Activated CD8-positive, alpha-beta T cell treated with anti-CD3 and anti-CD28 coated beads, Interleukin-2, amount 10 ng/mL, durations not matched to agents 7 days and 5 days (primary cell): Measurements from ENCODE around the gene CD34. TPM values are rescaled to one million over a fixed set of nuclear protein-coding genes. Genes with fewer than 3 reads are reported as not detected.
A peak's percentile ranks its signal among the peaks of the same experiment; 100 is the strongest.

ENCODE experiments used
- ATAC-seq: fragments of 150-1000 bp; cut with Tn5 transposase; one replicate; pipeline ENCODE4 v1.10.0; 2021; ENCODE audit warnings: moderate library complexity
- CTCF ChIA-PET: fragments of 350-600 bp; sonication (Branson Sonifier 250); formaldehyde crosslinking; loops from one replicate; lab custom pipeline; 2021; ENCODE audit warnings: antibody characterized with exemption; lab: Charles Lee
- POLR2A ChIA-PET: fragments of 350-600 bp; sonication (Branson Sonifier 250); formaldehyde crosslinking; loops from one replicate; lab custom pipeline; 2021; ENCODE audit warnings: antibody characterized with exemption; lab: Charles Lee
- DNase-seq: peaks from one replicate; pipeline ENCODE4 v3.0.0-alpha.2; 2020
- H3K27ac Mint-ChIP-seq: one replicate; pipeline ENCODE4 v1.8.0; 2021; ENCODE audit warnings: mild to moderate bottlenecking, mixed read lengths
- H3K27me3 Mint-ChIP-seq: one replicate; pipeline ENCODE4 v1.8.0; 2021; ENCODE audit warnings: low read depth, mixed read lengths
- H3K36me3 Mint-ChIP-seq: one replicate; pipeline ENCODE4 v1.8.0; 2021; ENCODE audit warnings: low read depth, mixed read lengths
- H3K4me1 Mint-ChIP-seq: one replicate; pipeline ENCODE4 v1.8.0; 2021; ENCODE audit warnings: low read depth, mixed read lengths
- H3K4me3 Mint-ChIP-seq: one replicate; pipeline ENCODE4 v1.8.0; 2021; ENCODE audit warnings: mild to moderate bottlenecking, mixed read lengths
- H3K9me3 Mint-ChIP-seq: one replicate; pipeline ENCODE4 v1.8.0; 2022; ENCODE audit warnings: mixed read lengths; ENCODE audit not compliant: insufficient read depth
- total RNA-seq, 2 experiments: library from RNA; stranded (reverse); gene quantifications; one replicate each; pipeline ENCODE4 v1.2.3, GENCODE V29; 2021

Gene CD34
- total RNA-seq, 2 experiments from 2014 or later: not detected

DNA sequence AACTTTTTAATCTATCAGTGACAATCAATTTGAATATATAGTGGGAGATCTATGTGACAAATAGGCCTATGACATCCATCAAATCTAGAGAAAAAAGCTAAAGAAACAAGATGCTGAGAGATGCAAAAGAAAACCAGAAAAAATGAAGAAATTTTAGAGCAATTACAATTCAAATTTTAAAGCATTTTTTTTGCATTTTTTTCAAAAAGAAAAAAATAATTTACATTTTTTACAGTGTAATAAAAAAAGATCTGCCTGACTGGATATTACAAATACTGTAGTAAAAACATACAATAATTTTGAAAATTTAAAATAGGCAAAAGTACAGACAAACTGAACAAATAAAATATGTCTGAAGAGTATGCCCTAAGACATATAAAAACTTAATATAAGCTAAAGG, 14.4 kb downstream of the CD34 start:
- Mint-ChIP-seq H3K9me3 (no peaks in the 10 kb centered on the region), H3K27ac (no peak overlapping the region), H3K36me3 (no peaks in the 10 kb centered on the region), H3K4me3 (no peak overlapping the region), H3K4me1 (peaks cover 8% of the 10 kb centered on the region), H3K27me3 (peaks cover 15% of the 10 kb centered on the region)
- ChIA-PET POLR2A (no interaction called here), CTCF (interaction anchor here (1.0 to 7.9 kb wide), 6 partner anchors 11 to 100 kb away, joined by 3 to 90 read pairs (median 6); no protein-coding TSS in a partner anchor)
- DNase-seq (no peak), ATAC-seq (no peak)

DNA sequence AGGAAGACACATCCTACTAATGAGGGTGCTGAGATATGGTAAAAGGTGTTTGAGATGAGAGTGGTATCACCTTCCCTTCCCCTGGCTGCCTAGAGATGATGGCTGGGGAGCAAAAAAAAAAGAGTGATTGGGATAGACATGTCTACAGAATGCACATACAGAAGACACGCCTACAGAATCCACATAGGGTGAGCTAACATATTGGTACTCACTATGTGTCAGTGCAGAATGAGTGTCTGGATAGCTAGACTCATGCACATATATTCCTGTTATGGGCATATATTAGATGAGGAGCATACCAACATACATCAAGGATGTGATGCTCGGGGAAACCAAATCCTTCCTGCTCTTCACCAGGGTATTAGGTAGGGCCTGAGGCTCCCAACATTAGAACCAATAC, 16.2 kb downstream of the CD34 start:
- DNase-seq (no peak), ATAC-seq (no peak)
- Mint-ChIP-seq H3K4me3 (no peak overlapping the region), H3K4me1 (no peaks in the 10 kb centered on the region), H3K9me3 (no peaks in the 10 kb centered on the region), H3K36me3 (no peaks in the 10 kb centered on the region), H3K27ac (no peak overlapping the region), H3K27me3 (peaks cover 15% of the 10 kb centered on the region)
- CTCF ChIA-PET: interaction anchor here (1.1 to 7.9 kb wide), 4 partner anchors 9 to 1459 kb away, joined by 3 to 90 read pairs (median 20); no protein-coding TSS in a partner anchor
- POLR2A ChIA-PET: no interaction called here

DNA sequence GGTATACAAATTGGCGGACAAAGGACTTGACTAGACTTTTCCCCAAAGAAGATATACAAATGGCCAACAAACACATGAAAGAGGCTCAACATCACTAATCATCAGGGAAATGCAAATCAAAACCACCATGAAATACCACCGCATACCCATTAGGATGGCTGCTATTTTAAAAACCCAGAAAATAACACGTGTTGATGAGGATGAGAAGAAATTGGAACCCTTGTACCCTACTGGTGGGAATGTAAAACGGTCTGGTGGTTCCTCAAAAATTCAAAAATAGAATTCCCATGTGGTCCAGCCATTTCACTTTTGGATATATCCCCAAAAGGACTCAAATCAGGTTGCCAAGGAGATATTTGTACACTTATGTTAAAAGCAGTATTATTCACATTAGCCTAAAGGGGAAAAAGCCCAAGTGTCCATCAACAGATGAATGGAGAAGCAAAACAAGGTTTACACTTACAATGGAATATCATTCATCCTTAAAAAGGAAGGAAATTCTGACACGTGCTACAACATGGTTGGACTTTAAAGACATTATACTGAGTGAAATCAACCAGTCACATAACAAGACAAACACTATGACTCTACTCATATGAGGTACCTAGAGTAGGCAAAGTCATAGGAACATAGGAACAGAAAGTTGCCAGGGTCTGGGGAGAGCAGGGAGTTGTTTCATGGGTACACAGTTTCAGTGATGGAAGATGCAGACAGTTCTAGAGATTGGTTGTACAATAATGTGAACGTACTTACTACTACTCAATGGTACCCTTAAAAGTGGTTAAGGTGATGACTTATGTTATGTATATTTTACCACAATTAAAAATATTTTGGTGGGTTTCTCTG, 17.0 kb downstream of the CD34 start:
- Mint-ChIP-seq H3K9me3 (no peaks in the 10 kb centered on the region), H3K4me3 (no peak overlapping the region), H3K27me3 (peaks cover 17% of the 10 kb centered on the region), H3K36me3 (no peaks in the 10 kb centered on the region), H3K4me1 (no peaks in the 10 kb centered on the region), H3K27ac (no peak overlapping the region)
- ChIA-PET CTCF (interaction anchor here (1.2 to 7.9 kb wide), 4 partner anchors 8 to 70 kb away, joined by 3 to 90 read pairs (median 22); no protein-coding TSS in a partner anchor), POLR2A (no interaction called here)
- ATAC-seq (no peak), DNase-seq (no peak)

DNA sequence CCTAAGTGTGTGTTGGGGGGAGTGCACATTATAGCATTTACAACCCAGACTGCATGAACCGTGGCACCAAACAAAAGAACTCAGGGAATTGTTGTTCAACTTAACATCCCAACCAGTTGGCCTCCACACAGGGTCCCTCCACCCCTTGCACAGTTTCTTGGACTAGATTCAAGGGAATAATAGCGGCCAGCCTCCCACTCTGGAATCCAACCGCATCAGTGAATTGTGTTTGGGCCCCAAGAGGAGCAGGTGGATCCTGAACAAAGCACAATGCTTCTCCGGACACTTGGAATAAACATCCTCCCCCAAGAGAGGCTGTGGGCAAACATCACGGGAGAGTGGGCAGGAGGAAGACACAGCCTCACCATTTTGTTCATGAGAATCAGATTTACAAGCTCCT, 18.2 kb downstream of the CD34 start:
- POLR2A ChIA-PET: no interaction called here
- CTCF ChIA-PET: interaction anchor here (1.2 kb wide), 1 partner anchor 8 kb away, joined by 9 read pairs; no protein-coding TSS in a partner anchor
- H3K27me3 Mint-ChIP-seq: peaks cover 17% of the 10 kb centered on the region
- no peaks in the 10 kb centered on the region for H3K36me3 Mint-ChIP-seq
- no peaks in the 10 kb centered on the region for H3K9me3 Mint-ChIP-seq
- no peak for ATAC-seq
- no peak for DNase-seq
- no peak overlapping the region for H3K4me3 Mint-ChIP-seq
- no peaks in the 10 kb centered on the region for H3K4me1 Mint-ChIP-seq
- no peak overlapping the region for H3K27ac Mint-ChIP-seq

DNA sequence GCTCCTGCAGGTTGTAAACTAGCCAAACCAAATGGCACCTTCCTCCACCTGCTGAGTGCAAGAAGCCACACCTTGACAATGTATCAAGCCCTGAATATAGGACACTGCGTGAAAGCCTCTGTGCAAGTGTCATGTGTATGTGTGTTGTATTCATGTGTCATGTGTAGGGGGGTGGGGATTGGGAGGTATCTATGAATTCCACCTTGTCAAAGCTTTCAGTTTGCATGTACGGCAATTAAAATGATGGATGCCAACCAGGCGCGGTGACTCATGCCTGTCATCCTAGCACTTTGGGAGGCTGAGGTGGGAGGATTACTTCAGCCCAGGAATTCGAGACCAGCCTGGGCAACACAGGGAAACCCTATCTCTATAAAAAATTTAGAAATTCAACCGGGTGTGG, 19.8 kb downstream of the CD34 start:
- ChIA-PET POLR2A (interaction anchor here (0.7 kb wide), 1 partner anchor 220 kb away, joined by 4 read pairs; no protein-coding TSS in a partner anchor), CTCF (interaction anchor here (1.0 kb wide), 1 partner anchor 16 kb away, joined by 3 read pairs; no protein-coding TSS in a partner anchor)
- H3K4me3 Mint-ChIP-seq: no peak overlapping the region
- H3K9me3 Mint-ChIP-seq: no peaks in the 10 kb centered on the region
- H3K4me1 Mint-ChIP-seq: no peaks in the 10 kb centered on the region
- no peak for ATAC-seq
- H3K27me3 Mint-ChIP-seq: peaks cover 17% of the 10 kb centered on the region
- no peak for DNase-seq
- H3K36me3 Mint-ChIP-seq: no peaks in the 10 kb centered on the region
- H3K27ac Mint-ChIP-seq: no peak overlapping the region

DNA sequence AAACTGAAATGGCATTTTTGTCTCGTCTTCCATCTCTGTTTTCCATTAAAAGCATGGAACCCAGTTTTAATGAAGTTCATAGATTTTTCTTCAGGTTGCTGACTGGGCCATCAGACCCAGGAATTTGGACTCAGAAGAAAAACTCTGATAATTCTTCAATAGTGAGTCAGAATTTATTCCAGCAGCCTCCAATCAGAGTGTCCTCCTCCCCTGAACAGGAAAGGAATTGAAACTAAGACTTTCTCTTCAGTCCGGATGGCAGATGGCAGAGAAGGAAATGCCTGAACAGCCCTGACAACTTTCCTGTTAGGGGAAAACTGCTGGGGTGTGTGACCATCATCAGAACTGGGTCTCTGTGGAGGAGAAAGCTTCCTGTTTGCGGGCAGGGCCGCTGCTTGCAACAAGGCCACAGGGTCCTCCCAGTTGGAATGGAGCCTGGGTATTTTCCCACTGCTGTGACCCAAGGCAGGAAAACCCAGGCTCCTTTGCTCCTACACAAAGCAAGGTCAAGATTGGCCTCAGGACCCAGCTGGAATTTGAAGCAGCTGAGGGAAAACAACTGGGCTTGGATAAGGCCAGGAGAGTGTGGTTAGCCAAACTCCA, 20.7 kb downstream of the CD34 start:
- no peaks in the 10 kb centered on the region for H3K36me3 Mint-ChIP-seq
- peaks cover 15% of the 10 kb centered on the region for H3K27me3 Mint-ChIP-seq
- POLR2A ChIA-PET: interaction anchor here (0.7 kb wide), 1 partner anchor 65 kb away, joined by 4 read pairs; no protein-coding TSS in a partner anchor
- no peak overlapping the region for H3K27ac Mint-ChIP-seq
- H3K9me3 Mint-ChIP-seq: no peaks in the 10 kb centered on the region
- ATAC-seq (no peak), DNase-seq (no peak)
- CTCF ChIA-PET: interaction anchor here (0.8 kb wide), 1 partner anchor 73 kb away, joined by 3 read pairs; no protein-coding TSS in a partner anchor
- peaks cover 3% of the 10 kb centered on the region for H3K4me1 Mint-ChIP-seq
- no peak overlapping the region for H3K4me3 Mint-ChIP-seq

DNA sequence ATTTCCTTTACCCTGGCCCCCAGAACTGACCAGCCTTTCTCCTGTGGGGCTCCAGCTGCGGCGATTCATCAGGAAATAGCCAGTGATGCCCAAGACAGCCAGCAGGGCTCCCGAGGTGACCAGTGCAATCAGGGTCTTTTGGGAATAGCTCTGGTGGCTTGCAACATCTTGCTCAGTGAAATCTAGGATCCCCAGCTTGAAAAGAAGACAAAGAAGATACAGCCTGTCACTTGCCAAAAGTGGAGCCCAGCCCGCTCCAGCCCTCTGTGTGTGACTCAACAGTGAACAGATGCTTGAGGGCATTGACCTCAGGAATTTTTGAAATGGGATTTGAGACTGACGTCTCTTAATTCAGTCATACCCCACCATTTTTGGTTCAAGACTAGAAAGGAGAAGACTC, 22.3 kb downstream of the CD34 start:
- DNase-seq (no peak), ATAC-seq (no peak)
- H3K36me3 Mint-ChIP-seq: no peaks in the 10 kb centered on the region
- CTCF ChIA-PET: interaction anchor here (1.0 to 10.0 kb wide), 5 partner anchors 20 to 109 kb away, joined by 3 to 386 read pairs (median 98); no protein-coding TSS in a partner anchor
- POLR2A ChIA-PET: no interaction called here
- peaks cover 5% of the 10 kb centered on the region for H3K27me3 Mint-ChIP-seq
- H3K9me3 Mint-ChIP-seq: no peaks in the 10 kb centered on the region
- H3K27ac Mint-ChIP-seq: no peak overlapping the region
- peaks cover 19% of the 10 kb centered on the region for H3K4me1 Mint-ChIP-seq
- no peak overlapping the region for H3K4me3 Mint-ChIP-seq

DNA sequence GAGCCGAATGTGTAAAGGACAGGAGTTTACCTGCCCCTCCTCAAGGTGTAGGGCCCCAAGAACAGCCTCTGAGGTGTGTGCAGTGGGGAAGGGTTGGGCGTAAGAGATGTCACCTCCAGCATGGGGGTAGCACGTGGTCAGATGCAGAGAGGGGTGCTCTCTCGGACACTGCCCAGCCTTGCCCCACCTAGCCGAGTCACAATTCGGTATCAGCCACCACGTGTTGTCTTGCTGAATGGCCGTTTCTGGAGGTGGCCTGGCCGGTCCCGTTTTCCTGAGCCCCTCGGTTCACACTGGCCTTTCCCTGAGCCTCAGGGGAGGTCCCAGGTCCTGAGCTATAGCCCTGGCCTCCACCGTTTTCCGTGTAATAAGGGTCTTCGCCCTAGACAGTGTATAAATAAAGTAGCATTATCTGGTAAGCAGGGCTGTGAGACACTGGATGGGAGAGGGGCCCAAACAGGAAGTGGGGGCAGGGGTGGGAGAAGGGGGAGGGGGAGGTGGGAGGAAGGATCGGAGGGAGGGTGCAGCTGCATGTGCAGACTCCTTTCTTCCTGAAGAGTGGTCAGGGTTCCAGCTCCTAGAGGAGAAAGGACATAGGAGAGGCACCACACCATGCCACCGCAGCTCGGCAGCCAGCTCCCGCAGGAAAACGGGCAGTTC, 23.3 kb downstream of the CD34 start:
- POLR2A ChIA-PET: interaction anchor here (1.1 kb wide), 1 partner anchor 19 kb away, joined by 3 read pairs; no protein-coding TSS in a partner anchor
- ATAC-seq: no peak
- Mint-ChIP-seq H3K27me3 (peaks cover 2% of the 10 kb centered on the region), H3K36me3 (no peaks in the 10 kb centered on the region), H3K9me3 (no peaks in the 10 kb centered on the region), H3K4me3 (no peak overlapping the region), H3K4me1 (peaks cover 25% of the 10 kb centered on the region), H3K27ac (no peak overlapping the region)
- CTCF ChIA-PET: interaction anchor here (1.0 to 10.0 kb wide), 9 partner anchors 10 to 110 kb away, joined by 3 to 386 read pairs (median 34); no protein-coding TSS in a partner anchor
- DNase-seq: no peak

DNA sequence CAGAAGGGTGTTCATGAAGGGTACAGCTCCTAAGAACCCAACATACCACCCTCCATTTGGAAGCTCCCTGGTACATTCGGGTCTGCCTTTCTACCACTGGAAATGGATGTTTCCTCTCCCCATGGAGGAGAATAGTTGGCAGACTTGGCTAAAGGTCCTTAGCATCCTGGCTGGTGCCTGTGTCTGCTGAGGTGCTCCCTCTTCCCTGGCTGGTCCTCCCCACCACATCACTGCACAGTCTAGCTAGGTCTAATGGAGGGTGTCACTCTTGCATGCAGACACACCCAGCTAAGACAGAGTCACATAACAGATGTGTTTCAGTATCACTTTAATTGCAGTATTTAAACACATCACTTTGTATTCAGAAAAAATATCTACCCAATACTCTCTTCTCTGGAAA, 24.7 kb downstream of the CD34 start:
- CTCF ChIA-PET: interaction anchor here (1.0 to 10.0 kb wide), 18 partner anchors 12 to 359 kb away, joined by 3 to 386 read pairs (median 14); no protein-coding TSS in a partner anchor
- POLR2A ChIA-PET: interaction anchor here (1.2 to 2.3 kb wide), 2 partner anchors 18 to 77 kb away, joined by 4 to 20 read pairs; no protein-coding TSS in a partner anchor
- H3K9me3 Mint-ChIP-seq: no peaks in the 10 kb centered on the region
- no peak overlapping the region for H3K27ac Mint-ChIP-seq
- no peak overlapping the region for H3K4me3 Mint-ChIP-seq
- DNase-seq: no peak
- ATAC-seq: no peak
- H3K36me3 Mint-ChIP-seq: no peaks in the 10 kb centered on the region
- H3K4me1 Mint-ChIP-seq: peaks cover 34% of the 10 kb centered on the region
- H3K27me3 Mint-ChIP-seq: peaks cover 2% of the 10 kb centered on the region

DNA sequence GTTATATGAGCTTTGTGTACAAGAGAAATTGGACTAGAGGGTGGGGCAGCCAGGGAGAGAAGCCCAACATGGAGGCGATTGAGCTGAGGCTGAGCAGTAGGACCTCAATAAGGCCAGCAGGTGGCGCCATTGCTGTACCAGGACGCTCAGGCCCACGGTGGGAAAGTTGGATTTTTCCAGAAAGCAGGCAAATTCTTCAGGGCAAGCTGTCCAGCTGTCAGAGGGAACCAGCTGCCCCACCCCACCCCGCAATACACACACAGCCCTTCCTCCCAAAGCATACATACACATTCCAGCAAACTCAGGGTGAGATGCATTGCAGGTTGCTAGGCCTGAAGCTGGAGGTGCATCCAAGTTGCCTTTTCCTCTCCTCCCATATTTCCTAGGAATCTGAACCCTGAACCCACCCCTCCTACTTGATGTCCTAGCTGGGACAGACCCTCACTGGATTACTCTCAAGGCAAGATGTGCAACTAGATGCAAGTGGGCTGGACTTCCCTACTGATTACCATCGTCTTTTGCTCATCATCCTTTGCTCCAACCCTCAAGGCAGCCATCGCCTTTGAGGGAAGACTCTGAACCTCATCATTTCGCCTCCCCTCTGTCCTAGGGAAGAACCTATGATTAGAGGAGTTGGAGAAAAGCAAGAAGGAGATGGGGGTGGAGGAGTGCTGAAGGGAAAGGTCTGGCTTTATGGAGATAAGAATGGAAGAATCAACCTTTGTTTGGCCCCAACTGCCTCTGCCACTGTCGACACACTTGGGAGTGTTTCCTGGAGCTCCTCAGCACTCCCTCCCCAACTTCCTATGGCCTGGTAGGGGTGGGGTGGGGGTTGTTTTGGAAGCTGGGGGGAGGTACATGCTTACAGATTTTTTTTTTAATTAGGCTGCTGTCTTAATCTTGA, 25.5 kb downstream of the CD34 start:
- Mint-ChIP-seq H3K27me3 (peaks cover 2% of the 10 kb centered on the region), H3K27ac (peak overlapping the region; percentile 18), H3K4me1 (peaks cover 34% of the 10 kb centered on the region), H3K4me3 (no peak overlapping the region), H3K36me3 (no peaks in the 10 kb centered on the region), H3K9me3 (no peaks in the 10 kb centered on the region)
- peak; percentile 84 for DNase-seq
- peak; percentile 66 for ATAC-seq
- ChIA-PET POLR2A (interaction anchor here (1.2 to 2.3 kb wide), 2 partner anchors 17 to 78 kb away, joined by 4 to 20 read pairs; no protein-coding TSS in a partner anchor), CTCF (interaction anchor here (0.7 to 10.0 kb wide), 52 partner anchors 8 to 360 kb away, joined by 3 to 386 read pairs (median 6); partner anchors contain the start of gene PLXNA2)
